Measurements from ENCODE around the gene RTP3.
"Not testable (repeated sequence)": the region's sequence is repeated elsewhere in the genome, so short reads cannot be mapped to it uniquely, and the experiment has no call there.

DNA sequence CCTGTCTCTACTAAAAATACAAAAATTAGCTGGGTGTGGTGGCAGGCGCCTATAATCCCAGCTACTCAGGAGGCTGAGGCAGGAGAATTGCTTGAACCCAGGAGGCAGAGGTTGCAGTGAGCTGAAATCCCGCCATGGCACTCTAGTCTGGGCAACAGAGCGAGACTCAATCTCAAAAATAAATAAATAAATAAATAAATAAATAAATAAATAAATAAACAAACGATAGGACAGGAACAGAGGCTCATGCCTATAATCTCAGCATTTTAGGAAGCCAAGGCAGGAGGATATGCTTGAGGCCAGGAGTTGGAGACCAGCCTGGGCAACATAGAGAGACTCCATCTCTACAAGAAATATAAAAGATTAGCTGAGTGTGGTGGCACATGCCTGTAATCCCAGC, 24.4 kb downstream of the RTP3 start:
- TF ChIP-seq, protein P1, sequence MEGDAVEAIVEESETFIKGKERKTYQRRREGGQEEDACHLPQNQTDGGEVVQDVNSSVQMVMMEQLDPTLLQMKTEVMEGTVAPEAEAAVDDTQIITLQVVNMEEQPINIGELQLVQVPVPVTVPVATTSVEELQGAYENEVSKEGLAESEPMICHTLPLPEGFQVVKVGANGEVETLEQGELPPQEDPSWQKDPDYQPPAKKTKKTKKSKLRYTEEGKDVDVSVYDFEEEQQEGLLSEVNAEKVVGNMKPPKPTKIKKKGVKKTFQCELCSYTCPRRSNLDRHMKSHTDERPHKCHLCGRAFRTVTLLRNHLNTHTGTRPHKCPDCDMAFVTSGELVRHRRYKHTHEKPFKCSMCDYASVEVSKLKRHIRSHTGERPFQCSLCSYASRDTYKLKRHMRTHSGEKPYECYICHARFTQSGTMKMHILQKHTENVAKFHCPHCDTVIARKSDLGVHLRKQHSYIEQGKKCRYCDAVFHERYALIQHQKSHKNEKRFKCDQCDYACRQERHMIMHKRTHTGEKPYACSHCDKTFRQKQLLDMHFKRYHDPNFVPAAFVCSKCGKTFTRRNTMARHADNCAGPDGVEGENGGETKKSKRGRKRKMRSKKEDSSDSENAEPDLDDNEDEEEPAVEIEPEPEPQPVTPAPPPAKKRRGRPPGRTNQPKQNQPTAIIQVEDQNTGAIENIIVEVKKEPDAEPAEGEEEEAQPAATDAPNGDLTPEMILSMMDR (conservative IDR thresholded peaks at IDR 0.05; ENCODE audit: low read depth in 2 of 2), result not testable (repeated sequence)
- not testable (repeated sequence) for TF ChIP-seq EZH2 (IDR thresholded peaks at IDR 0.05; ENCODE audit: low read depth, unreplicated experiment); POLR2AphosphoS5 (IDR thresholded peaks at IDR 0.05; ENCODE audit: low read depth); EZH2phosphoT487 (IDR thresholded peaks at IDR 0.05; ENCODE audit: unreplicated experiment); JUNB (IDR thresholded peaks at IDR 0.05; ENCODE audit: unreplicated experiment); ZNF331 (CRISPR knock-in tag; IDR thresholded peaks at IDR 0.05; ENCODE audit: low read depth)
- TF ChIP-seq, protein P2, sequence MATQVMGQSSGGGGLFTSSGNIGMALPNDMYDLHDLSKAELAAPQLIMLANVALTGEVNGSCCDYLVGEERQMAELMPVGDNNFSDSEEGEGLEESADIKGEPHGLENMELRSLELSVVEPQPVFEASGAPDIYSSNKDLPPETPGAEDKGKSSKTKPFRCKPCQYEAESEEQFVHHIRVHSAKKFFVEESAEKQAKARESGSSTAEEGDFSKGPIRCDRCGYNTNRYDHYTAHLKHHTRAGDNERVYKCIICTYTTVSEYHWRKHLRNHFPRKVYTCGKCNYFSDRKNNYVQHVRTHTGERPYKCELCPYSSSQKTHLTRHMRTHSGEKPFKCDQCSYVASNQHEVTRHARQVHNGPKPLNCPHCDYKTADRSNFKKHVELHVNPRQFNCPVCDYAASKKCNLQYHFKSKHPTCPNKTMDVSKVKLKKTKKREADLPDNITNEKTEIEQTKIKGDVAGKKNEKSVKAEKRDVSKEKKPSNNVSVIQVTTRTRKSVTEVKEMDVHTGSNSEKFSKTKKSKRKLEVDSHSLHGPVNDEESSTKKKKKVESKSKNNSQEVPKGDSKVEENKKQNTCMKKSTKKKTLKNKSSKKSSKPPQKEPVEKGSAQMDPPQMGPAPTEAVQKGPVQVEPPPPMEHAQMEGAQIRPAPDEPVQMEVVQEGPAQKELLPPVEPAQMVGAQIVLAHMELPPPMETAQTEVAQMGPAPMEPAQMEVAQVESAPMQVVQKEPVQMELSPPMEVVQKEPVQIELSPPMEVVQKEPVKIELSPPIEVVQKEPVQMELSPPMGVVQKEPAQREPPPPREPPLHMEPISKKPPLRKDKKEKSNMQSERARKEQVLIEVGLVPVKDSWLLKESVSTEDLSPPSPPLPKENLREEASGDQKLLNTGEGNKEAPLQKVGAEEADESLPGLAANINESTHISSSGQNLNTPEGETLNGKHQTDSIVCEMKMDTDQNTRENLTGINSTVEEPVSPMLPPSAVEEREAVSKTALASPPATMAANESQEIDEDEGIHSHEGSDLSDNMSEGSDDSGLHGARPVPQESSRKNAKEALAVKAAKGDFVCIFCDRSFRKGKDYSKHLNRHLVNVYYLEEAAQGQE (IDR thresholded peaks at IDR 0.05; ENCODE audit: unreplicated experiment), result not testable (repeated sequence)

All from GM23338 (cell line).